GM23338 (cell line): ENCODE results near the gene FBXW2. TPM values are rescaled to one million over a fixed set of nuclear protein-coding genes. Genes with fewer than 3 reads are reported as not detected.

Source experiments
- ATAC-seq: fragments of 200-7000 bp; cut with Tn5 transposase; 3 replicates; pipeline ENCODE4 v1.9.1; 2020
- DNase-seq: peaks from one replicate; pipeline ENCODE4 v3.0.0-alpha.2; 2015; ENCODE audit warnings: low spot score
- H2AFZ ChIP-seq: fragments of 200-600 bp; sonication (generic); 2 replicates; pipeline ENCODE4 v1.8.0; 2016; ENCODE audit warnings: antibody characterized with exemption, mild to moderate bottlenecking, moderate library complexity
- H3F3A ChIP-seq: fragments of 200-600 bp; sonication (generic); replicated peaks from 2 replicates; pipeline ENCODE4 v1.8.0; 2017; ENCODE audit warnings: antibody characterized with exemption, mixed run types, low read depth
- H3K27ac ChIP-seq: fragments of 200-600 bp; sonication (generic); 2 replicates; pipeline ENCODE4 v1.6.1; 2016; ENCODE audit warnings: low read depth
- H3K27me3 ChIP-seq: fragments of 200-600 bp; sonication (generic); 2 replicates; pipeline ENCODE4 v1.8.0; 2016; ENCODE audit warnings: mild to moderate bottlenecking, mixed run types, moderate library complexity; ENCODE audit not compliant: insufficient read depth
- H3K36me3 ChIP-seq: fragments of 200-600 bp; sonication (generic); 2 replicates; pipeline ENCODE4 v1.8.0; 2016; ENCODE audit warnings: mild to moderate bottlenecking; ENCODE audit not compliant: insufficient read depth
- H3K4me1 ChIP-seq: fragments of 200-600 bp; sonication (generic); 2 replicates; pipeline ENCODE4 v1.8.0; 2016; ENCODE audit warnings: mild to moderate bottlenecking, moderate library complexity; ENCODE audit not compliant: insufficient read depth
- H3K4me2 ChIP-seq: fragments of 200-600 bp; sonication (generic); 2 replicates; pipeline ENCODE4 v1.7.1; 2017; ENCODE audit warnings: mixed run types
- H3K4me3 ChIP-seq: fragments of 200-600 bp; sonication (generic); 2 replicates; pipeline ENCODE4 v1.6.1; 2016; ENCODE audit warnings: mixed run types
- H3K79me2 ChIP-seq: fragments of 200-600 bp; sonication (generic); replicated peaks from 2 replicates; pipeline ENCODE4 v1.8.0; 2017; ENCODE audit warnings: mild to moderate bottlenecking; ENCODE audit not compliant: insufficient read depth
- H3K9me2 ChIP-seq: fragments of 200-600 bp; sonication (generic); 2 replicates; pipeline ENCODE4 v1.8.0; 2017; ENCODE audit not compliant: insufficient read depth
- H4K20me1 ChIP-seq: fragments of 200-600 bp; sonication (generic); replicated peaks from 2 replicates; pipeline ENCODE4 v1.8.0; 2017; ENCODE audit warnings: mild to moderate bottlenecking; ENCODE audit not compliant: insufficient read depth
- H3K27ac Mint-ChIP-seq: 2 replicates; pipeline ENCODE4 v1.8.0; 2020; ENCODE audit warnings: inconsistent platforms, mild to moderate bottlenecking, moderate library complexity, mixed read lengths
- H3K27me3 Mint-ChIP-seq: 3 replicates; pipeline ENCODE4 v1.8.0; 2022; ENCODE audit warnings: low read depth, mild to moderate bottlenecking, moderate library complexity, mixed read lengths, inconsistent platforms; ENCODE audit not compliant: insufficient read depth, poor library complexity
- H3K36me3 Mint-ChIP-seq: 3 replicates; pipeline ENCODE4 v1.8.0; 2021; ENCODE audit warnings: low read depth, mild to moderate bottlenecking, inconsistent platforms, moderate library complexity, mixed read lengths
- H3K4me1 Mint-ChIP-seq: 3 replicates; pipeline ENCODE4 v1.8.0; 2020; ENCODE audit warnings: mild to moderate bottlenecking, inconsistent platforms, mixed read lengths
- H3K4me3 Mint-ChIP-seq: 3 replicates; pipeline ENCODE4 v1.8.0; 2021; ENCODE audit warnings: moderate library complexity, mild to moderate bottlenecking, inconsistent platforms, mixed read lengths
- H3K9me3 Mint-ChIP-seq: 3 replicates; pipeline ENCODE4 v1.8.0; 2020; ENCODE audit warnings: moderate library complexity, mild to moderate bottlenecking, inconsistent platforms, mixed read lengths
- CREB1 ChIP-seq: fragments of 250-450 bp; sonication (Bioruptor Pico); IDR thresholded peaks from 2 replicates; pipeline ENCODE4 v1.5.0; 2020; ENCODE audit warnings: low read depth, mild to moderate bottlenecking, moderate library complexity
- CTCF ChIP-seq, 2 experiments: fragments of 200-600 bp in 1 of 2; sonication (generic) in 1 of 2; conservative IDR thresholded peaks; 2 replicates each; pipeline versions ENCODE4 v1.5.1 to v1.6.1; 2016 to 2017; ENCODE audit warnings: antibody characterized with exemption in 2 of 2, low read depth in 2 of 2, mild to moderate bottlenecking in 2 of 2, moderate library complexity in 1 of 2
- JUNB ChIP-seq: IDR thresholded peaks from one replicate; pipeline ENCODE4 v1.6.1; 2016; ENCODE audit warnings: antibody characterized with exemption; ENCODE audit not compliant: unreplicated experiment
- POLR2AphosphoS5 ChIP-seq: IDR thresholded peaks from 2 replicates; pipeline ENCODE4 v1.6.1; 2016; ENCODE audit warnings: antibody characterized with exemption, low read depth
- REST ChIP-seq: IDR thresholded peaks from one replicate; pipeline ENCODE4 v1.6.1; 2018; ENCODE audit warnings: antibody characterized with exemption; ENCODE audit not compliant: unreplicated experiment
- STAT1 ChIP-seq: IDR thresholded peaks from one replicate; pipeline ENCODE4 v1.6.1; 2016; ENCODE audit warnings: antibody characterized with exemption; ENCODE audit not compliant: unreplicated experiment
- ZNF462 ChIP-seq: fragments of 250-450 bp; sonication (Bioruptor Pico); IDR thresholded peaks from 2 replicates; pipeline ENCODE4 v1.5.0; 2020; ENCODE audit warnings: mild to moderate bottlenecking, moderate library complexity
- polyA plus RNA-seq: library from polyadenylated mRNA; unstranded; fragments of >200 nt; fragmentation: Nextera tagmentation; extraction: Ambion mirVana; gene quantifications from 2 replicates; pipeline ENCODE4 v1.2.1, GENCODE V29; 2016
- total RNA-seq: library from RNA; depleted of rRNA; stranded (reverse); fragments of >200 nt; shearing (Covaris generic); gene quantifications from 2 replicates; pipeline ENCODE4 v1.2.3, GENCODE V29; 2014

FBXW2 gene
- total and polyA plus RNA-seq, 2 experiments from 2014 or later, result 10.0 to 55.2 TPM

- Histone ChIP-seq H3K4me3 (no peak overlapping the region), H3K27me3 (no peaks in the 10 kb centered on the region), H3K27ac (no peak overlapping the region), H2AFZ (no peak overlapping the region), H3K9me2 (0 out of 2 replicates have a peak, but pooled peaks cover 2% of the 10 kb centered on the region), H3K36me3 (no peaks in the 10 kb centered on the region), H3K4me2 (no peak overlapping the region), H3F3A (no peaks in the 10 kb centered on the region), H4K20me1 (no peaks in the 10 kb centered on the region), H3K79me2 (no peaks in the 10 kb centered on the region), H3K4me1 (no peaks in the 10 kb centered on the region)
- H3K4me1 Mint-ChIP-seq, result peaks cover 2% of the 10 kb centered on the region; the same call in 2 of the 3 replicates
- ATAC-seq, result peak; percentile 91
- H3K36me3 Mint-ChIP-seq, result peaks cover 3% of the 10 kb centered on the region; the same call in 1 of the 3 replicates
- TF ChIP-seq CTCF (conservative IDR thresholded peaks at IDR 0.05; ENCODE audit: low read depth in 2 of 2) (peak; percentile 74 to 86), POLR2AphosphoS5 (no peak), STAT1 (no peak), REST (no peak)
- H3K27ac Mint-ChIP-seq, result no peak overlapping the region
- H3K27me3 Mint-ChIP-seq, result peaks cover 2% of the 10 kb centered on the region
- no peak overlapping the region for H3K4me3 Mint-ChIP-seq
- DNase-seq, result peak; percentile 78
- H3K9me3 Mint-ChIP-seq, result peaks cover 4% of the 10 kb centered on the region; the same call in 1 of the 3 replicates
Measured at GRCh38 chr9:120742951-120743416, 50.2 kb downstream of the FBXW2 start.

- Histone ChIP-seq H3K36me3 (no peaks in the 10 kb centered on the region), H3K27ac (no peak overlapping the region), H3K4me1 (no peaks in the 10 kb centered on the region), H2AFZ (no peak overlapping the region), H4K20me1 (no peaks in the 10 kb centered on the region), H3K79me2 (no peaks in the 10 kb centered on the region), H3K4me3 (no peak overlapping the region), H3K9me2 (0 out of 2 replicates have a peak, but pooled peaks cover 4% of the 10 kb centered on the region), H3F3A (no peaks in the 10 kb centered on the region), H3K27me3 (no peaks in the 10 kb centered on the region), H3K4me2 (no peak overlapping the region)
- no peaks in the 10 kb centered on the region for H3K4me1 Mint-ChIP-seq
- no peak overlapping the region for H3K4me3 Mint-ChIP-seq
- DNase-seq (no peak), ATAC-seq (no peak)
- peaks cover 4% of the 10 kb centered on the region; the same call in 1 of the 3 replicates for H3K9me3 Mint-ChIP-seq
- H3K36me3 Mint-ChIP-seq, result no peaks in the 10 kb centered on the region
- no peaks in the 10 kb centered on the region for H3K27me3 Mint-ChIP-seq
- no peak overlapping the region for H3K27ac Mint-ChIP-seq
- TF ChIP-seq CREB1 (CRISPR knock-in tag), result no peak
- no peak for TF ChIP-seq ZNF462 (CRISPR knock-in tag)
- no peak for TF ChIP-seq CTCF (conservative IDR thresholded peaks at IDR 0.05; ENCODE audit: low read depth in 2 of 2)
- no peak for TF ChIP-seq POLR2AphosphoS5
- no peak for TF ChIP-seq STAT1
- no peak for TF ChIP-seq JUNB
Measured at GRCh38 chr9:120741701-120742100, 51.5 kb downstream of the FBXW2 start.
